GM19372 (cell line): ENCODE results near the gene TTC34.

ENCODE experiments used
- ATAC-seq: cut with Tn5 transposase; IDR thresholded peaks from one replicate; pipeline ENCODE4 v1.9.1; 2021; ENCODE audit warnings: mild to moderate bottlenecking, low read depth, moderate library complexity; ENCODE audit not compliant: unreplicated experiment

TTC34 gene

GRCh38 chr1:2801535-2802291 is at the start of gene TTC34:
TSS of gene TTC34 (minus strand) at chr1:2801693. CDS start at chr1:2800827, 866 bp downstream.
- ATAC-seq, result no peak

- ATAC-seq, result no peak
Measured at GRCh38 chr1:2850502-2850901, 49.0 kb upstream of the TTC34 start.

GRCh38 chr1:2848006-2848670 is 46.6 kb upstream of the TTC34 start:
- no peak for ATAC-seq

GRCh38 chr1:2847086-2847985 is 45.8 kb upstream of the TTC34 start:
- ATAC-seq, result no peak

GRCh38 chr1:2845869-2846268 is 44.4 kb upstream of the TTC34 start:
- ATAC-seq, result no peak

GRCh38 chr1:2840036-2840809 is 38.7 kb upstream of the TTC34 start:
- ATAC-seq, result no peak

- ATAC-seq, result no peak
Measured at GRCh38 chr1:2837823-2838222, 36.3 kb upstream of the TTC34 start.

GRCh38 chr1:2837316-2837715 is 35.8 kb upstream of the TTC34 start:
- ATAC-seq, result no peak

GRCh38 chr1:2836333-2836970 is 35.0 kb upstream of the TTC34 start:
- no peak for ATAC-seq

GRCh38 chr1:2835650-2836159 is 34.2 kb upstream of the TTC34 start:
- no peak for ATAC-seq

- ATAC-seq, result no peak
Measured at GRCh38 chr1:2834741-2835564, 33.5 kb upstream of the TTC34 start.

- no peak for ATAC-seq
Measured at GRCh38 chr1:2834146-2834475, 32.6 kb upstream of the TTC34 start.

- no peak for ATAC-seq
Measured at GRCh38 chr1:2833454-2834145, 32.1 kb upstream of the TTC34 start.

- no peak for ATAC-seq
Measured at GRCh38 chr1:2832506-2833453, 31.3 kb upstream of the TTC34 start.

- ATAC-seq, result no peak
Measured at GRCh38 chr1:2831596-2832212, 30.2 kb upstream of the TTC34 start.

- no peak for ATAC-seq
Measured at GRCh38 chr1:2830761-2831425, 29.4 kb upstream of the TTC34 start.
